GM19023 (cell line): ENCODE data around the gene GATAD2B.
"Not testable (repeated sequence)": the region's sequence is repeated elsewhere in the genome, so short reads cannot be mapped to it uniquely, and the experiment has no call there.

Source experiments
- ATAC-seq: cut with Tn5 transposase; IDR thresholded peaks from one replicate; pipeline ENCODE4 v1.9.1; 2021; ENCODE audit warnings: mild to moderate bottlenecking, moderate library complexity; ENCODE audit not compliant: unreplicated experiment

GATAD2B gene

GRCh38 chr1:153932156-153933131 lies 9.7 kb upstream of the GATAD2B start:
- ATAC-seq, result no peak

DNA sequence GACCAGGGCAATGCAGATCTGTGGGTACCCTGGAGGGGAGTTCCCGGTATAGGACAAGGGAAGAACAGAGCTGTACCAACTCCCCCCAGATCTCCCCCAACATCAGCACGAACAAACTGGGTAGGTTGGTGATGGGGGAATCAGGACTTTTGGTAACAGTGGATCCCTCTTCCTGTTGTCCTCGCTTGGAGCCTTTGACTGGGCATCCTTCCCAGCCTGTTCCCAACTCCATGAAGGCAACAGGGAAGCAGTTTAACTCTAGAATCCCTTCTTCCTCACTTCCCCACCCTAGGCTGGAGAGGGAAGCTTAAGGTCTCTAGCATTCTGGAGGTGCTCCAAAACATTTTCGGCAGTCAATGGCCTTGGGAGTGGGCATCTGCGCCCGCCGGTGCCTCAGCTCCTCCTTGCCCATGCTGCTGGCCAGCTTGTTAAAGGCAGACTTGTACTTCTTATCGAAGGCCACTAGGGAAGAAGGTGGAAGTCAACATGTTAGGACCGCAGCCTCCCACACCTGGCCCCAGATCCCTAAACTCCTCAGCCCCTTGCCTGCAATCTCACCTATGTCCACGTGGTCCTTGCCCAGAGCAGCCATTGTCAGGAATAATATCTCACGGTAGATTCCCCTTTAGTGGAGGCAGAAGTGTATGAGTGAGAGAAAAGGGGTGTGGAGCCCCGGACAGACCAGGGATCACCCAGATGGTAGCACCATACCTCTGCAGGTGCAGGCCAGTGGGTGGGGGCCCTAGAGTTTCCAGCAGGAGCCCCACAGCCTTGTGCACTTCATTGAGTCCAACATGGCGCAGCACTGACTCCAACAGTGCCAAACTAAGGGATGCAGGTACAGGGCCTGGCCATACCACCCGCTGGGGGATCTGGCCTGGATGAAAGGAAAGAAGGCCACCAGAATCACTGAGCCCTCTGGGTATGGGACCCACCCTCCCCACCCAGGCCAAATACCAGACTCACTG lies 7.5 kb upstream of the GATAD2B start:
- no peak for ATAC-seq

DNA sequence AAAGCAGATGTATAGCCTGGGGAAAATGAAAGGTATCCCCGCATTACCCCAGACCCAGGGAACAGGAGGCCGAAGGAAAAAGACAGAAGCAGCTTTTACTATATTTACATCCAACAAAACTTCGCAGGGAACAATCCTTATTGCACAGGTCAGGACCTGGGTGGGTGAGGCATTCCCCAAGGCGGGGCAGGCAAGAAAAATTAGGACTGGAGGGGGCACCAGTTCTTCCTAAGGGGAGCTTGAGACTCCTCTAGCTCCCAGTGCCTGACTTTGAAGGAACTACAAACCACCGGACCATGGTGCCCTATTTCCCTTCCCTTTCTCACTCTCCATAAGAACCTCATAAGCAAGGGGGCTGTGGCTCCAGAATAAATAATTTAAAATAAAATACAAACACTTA lies 6.7 kb upstream of the GATAD2B start:
- ATAC-seq, result no peak

DNA sequence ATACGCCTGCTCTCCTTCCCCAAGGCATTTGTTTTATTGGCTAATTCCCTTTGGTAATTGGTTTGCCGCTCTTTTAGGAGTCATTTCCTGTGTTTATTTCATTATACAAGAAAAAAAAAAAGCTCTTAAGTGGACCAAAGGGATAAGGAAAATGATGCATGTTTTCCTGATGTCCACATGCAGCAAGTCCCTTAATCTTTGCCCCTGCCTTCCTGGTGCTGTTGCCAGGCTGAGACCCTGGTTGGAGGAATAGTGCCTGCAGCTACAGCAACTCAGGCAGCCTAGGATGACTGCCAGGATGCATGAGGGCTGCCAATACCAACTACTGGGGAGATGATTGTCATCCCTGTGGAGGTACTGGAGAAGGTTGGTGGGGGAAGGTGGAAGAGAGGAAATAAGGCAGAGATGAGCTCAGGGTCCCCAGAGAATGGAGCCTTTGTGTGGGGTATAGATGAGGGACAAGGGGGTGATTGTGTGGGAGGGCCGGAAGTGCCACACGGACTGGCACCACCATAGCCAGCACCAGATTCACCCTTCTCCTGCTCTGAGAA lies 6.1 kb upstream of the GATAD2B start:
- ATAC-seq, result no peak

- ATAC-seq, result no peak
Observed at GRCh38 chr1:153928245-153928644, 5.5 kb upstream of the GATAD2B start.

GRCh38 chr1:153926405-153926804 lies 3.6 kb upstream of the GATAD2B start:
- no peak for ATAC-seq

DNA sequence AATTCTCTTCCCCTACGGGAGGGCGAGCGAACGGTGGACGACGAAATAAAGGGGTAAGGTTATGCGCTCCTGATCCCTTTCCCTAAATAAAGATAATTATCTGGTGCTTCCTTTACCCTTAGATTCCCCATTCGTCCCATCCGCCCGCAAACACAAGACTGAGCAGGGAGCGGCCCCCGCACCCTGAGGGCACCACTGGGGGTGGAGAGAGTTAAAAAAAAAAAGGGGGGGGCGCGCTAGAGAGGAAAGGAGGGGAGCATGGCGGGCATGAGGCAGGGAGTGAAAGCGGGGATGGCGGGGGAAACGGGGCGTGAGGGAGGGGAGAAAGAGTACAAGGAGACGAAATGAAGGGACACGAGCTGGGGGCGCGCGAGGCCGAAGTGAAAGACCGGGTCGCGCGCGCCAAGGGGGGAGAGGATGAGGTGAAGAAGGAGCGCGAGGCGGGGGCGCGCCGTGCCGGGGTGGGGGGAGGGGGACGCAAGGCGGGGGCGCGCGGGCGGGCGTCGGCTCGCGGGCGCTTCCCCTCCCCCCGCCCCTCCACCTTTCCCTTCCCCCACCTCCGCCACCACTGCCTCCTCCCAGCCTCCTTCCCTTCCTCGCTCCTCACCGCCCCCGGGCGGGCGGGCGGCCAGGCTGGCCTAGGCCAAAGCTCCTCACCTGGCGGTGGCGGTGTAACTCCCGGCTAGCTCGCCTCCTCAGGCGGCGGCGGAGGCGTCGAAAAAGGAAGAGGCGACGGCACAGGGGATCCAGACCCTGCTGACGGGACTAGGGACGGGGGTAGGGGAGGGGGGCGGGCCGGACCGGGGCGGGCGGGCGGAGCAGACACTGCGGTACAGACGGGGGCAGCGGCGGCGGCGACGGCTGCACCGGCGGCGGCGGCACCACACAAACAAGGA lies 448 bp downstream of the GATAD2B start:
- ATAC-seq, result peak; percentile 1

GRCh38 chr1:153921803-153922075 lies 1.0 kb downstream of the GATAD2B start:
- ATAC-seq, result no peak

DNA sequence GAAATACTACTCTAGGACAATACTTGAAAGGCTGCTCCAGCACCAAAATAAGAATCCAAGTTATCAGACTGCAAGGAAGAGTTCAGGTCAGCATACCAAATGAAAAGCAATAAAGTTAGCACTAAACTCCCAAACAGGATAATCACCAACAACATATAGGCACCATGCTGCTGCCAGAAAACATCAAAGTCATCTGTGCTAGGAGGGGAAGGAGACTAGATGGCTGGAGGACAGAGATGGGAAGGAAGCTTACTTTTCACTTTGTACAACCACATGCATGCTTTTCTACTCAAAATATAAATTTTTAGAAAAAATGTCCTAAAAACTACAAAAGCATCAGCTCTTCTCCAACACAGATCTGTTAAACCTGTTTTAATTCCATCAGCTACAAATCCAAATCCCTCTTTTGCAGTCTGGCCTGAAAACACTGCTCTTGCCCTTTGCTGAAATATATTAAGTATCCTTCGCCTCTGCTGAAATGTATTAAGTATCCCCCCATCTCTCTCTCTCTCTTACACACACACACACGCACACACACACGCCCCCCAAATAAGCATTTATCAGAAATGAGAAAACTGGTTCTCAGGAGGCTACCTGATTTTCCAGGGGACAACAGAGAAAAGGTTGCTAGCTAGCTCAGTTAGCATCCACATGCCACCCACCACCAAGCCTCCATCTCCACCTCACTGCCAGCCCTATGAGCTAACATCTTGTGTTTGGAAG lies 1.5 kb downstream of the GATAD2B start:
- no peak for ATAC-seq

DNA sequence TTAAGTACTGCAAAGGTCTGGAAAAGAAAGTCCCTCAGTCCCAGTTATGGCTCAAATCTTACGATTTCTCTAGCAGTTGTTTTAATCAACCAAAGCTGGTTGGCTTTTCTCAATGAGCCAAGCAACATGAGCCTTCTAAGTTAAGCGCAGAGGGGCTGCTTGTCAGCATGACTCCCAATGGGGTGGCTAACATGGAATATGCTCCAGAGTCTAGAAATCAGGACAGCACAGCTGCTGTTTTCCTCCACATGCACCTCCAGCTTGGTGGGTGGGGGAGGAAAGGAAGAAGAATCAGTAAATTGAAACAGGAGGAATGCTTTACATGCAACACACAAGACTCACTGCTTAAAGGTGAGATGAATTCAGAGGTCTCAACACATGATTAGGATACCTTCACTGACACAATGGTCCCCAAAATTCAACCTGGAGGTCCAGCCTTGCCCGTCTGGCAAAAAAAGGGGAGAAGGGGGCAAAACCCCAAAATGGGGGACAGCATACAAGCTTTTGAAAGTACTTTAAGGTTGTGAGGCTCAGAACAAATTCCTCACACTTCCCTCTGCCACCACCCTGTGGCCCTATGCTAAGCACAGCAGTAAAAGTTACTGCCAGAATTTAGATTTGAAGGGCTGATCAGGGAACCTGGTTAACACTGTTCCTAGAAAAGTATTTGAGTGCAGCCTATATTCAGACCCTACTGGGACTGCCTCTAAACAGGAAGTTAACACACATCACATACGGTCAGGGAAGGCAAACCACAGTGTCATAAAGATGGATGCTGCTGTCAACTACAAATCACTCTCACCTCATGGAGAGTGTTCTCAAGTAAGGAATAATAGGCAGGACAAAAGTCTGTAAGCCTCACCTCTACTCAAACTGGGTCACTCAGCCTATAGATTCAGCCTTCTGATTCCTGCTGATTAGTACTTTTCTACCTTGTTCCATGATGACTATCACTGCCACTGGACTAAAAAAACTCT lies 2.6 kb downstream of the GATAD2B start:
- no peak for ATAC-seq

GRCh38 chr1:153916297-153916696 lies 6.5 kb downstream of the GATAD2B start:
- ATAC-seq, result no peak

- ATAC-seq, result no peak
Observed at GRCh38 chr1:153912349-153912748, 10.4 kb downstream of the GATAD2B start.

DNA sequence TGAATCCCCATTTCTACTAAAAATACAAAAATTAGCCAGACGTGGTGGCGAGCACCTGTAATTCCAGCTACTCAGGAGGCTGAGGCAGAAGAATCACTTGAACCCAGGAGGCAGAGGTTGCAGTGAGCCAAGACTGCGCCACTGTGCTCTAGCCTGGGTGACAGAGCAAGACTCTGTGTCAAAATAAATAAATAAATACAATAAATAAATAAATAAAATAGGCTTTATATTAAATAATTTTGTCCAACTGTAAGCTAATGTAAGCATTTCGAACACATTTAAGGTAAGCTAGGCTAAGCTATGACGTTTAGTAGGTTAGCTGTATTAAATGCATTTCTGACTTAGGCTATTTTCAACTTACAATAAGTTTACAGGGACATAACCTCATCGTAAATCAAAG lies 12.2 kb downstream of the GATAD2B start:
- ATAC-seq, result not testable (repeated sequence)

- no peak for ATAC-seq
Observed at GRCh38 chr1:153908071-153908470, 14.7 kb downstream of the GATAD2B start.

GRCh38 chr1:153907134-153907533 lies 15.6 kb downstream of the GATAD2B start:
- no peak for ATAC-seq

DNA sequence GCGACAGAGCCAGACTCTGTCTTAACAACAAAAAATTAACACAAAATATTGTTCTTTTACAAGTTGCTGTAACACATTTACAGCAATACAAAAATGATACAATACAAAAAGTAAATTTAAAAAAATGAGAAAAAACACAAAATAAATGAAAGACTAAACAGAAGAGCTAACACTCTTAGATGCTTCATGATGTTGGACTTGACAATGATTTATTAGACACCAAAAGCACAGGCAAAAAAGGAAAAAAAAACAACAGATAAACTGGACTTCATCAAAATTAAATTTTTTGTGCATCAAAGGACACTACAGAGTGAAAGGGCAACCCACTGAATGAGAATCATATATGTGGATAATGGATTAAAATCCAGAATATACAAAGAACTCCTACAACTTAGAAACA lies 16.4 kb downstream of the GATAD2B start:
- ATAC-seq, result no peak

DNA sequence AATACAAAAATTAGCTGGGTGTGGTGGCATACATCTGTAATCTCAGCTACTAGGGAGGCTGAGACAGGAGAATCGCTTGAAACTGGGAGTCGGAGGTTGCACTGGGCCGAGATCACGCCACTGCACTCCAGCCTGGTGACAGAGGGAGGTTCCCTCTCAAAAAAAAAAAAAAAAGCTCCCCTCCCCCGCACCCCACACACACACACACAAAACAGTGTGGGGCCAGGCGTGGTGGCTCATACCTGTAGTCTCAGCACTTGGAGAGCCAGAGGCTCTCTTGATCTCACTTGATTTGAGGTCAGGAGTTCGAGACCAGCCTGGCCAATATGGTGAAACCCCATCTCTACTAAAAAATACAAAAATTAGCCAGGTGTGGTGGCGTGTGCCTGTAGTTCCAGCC lies 16.9 kb downstream of the GATAD2B start:
- not testable (repeated sequence) for ATAC-seq

DNA sequence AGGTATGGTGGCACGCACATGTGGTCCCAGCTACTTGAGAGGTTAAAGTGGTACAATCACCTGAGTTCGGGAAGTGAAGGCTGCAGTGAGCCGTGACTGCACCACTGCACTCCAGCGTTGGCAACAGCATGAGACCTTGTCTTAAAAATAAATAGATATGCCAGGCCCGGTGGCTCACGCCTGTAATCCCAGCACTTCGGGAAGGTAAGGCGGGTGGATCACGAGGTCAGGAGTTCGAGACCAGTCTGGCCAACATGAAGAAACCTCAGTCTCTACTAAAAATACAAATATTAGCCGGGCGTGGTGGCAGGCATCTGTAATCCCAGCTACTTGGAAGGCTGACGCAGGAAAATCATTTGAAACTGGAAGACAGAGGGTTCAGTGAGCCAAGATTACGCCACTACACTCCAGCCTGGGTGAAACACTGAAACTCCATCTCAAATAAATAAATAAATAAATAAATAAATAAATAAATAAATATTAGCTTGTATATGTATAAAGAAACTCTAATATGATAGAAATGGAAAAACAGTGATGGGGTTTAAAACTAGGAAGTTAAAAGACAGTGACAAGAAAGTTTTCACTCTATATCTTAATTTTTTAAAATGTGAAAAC lies 18.8 kb downstream of the GATAD2B start:
- no peak for ATAC-seq
